Testis (tissue), 2 donors: Measurements from ENCODE around the gene ST6GALNAC5.

Experiments
- CTCF ChIP-seq, 3 experiments: fragments of 450-650 bp in 2 of 3; fragments of 200-600 bp in 1 of 3; sonication (generic) in 1 of 3; IDR thresholded peaks; one replicate each; pipeline ENCODE4 v1.5.1; 2016 to 2019; ENCODE audit warnings: antibody characterized with exemption in 3 of 3, mild to moderate bottlenecking in 2 of 3, moderate library complexity in 1 of 3
- POLR2A ChIP-seq: fragments of 450-650 bp; IDR thresholded peaks from one replicate; pipeline ENCODE4 v1.6.1; 2017; ENCODE audit warnings: antibody characterized with exemption, mild to moderate bottlenecking, moderate library complexity

- TF ChIP-seq CTCF (IDR thresholded peaks at IDR 0.05) (no peak), POLR2A (no peak)
Observed at GRCh38 chr1:77018761-77019160, 151.5 kb downstream of the ST6GALNAC5 start.
